ENCODE data around the gene FGG.

GRCh38 chr4:154623995-154624394 lies 11.5 kb upstream of the FGG start:
- TF ChIP-seq SAP30 (IDR thresholded peaks at IDR 0.05; ENCODE audit: insufficient read depth, insufficient replicate concordance, low read length) (no peak), RFX5 (IDR thresholded peaks at IDR 0.05; ENCODE audit: borderline replicate concordance, low read depth, low read length) (no peak), E2F6 (IDR thresholded peaks at IDR 0.05) (no peak), POLR2A (IDR thresholded peaks at IDR 0.05; ENCODE audit: control extremely low read depth in 1 of 2, low read depth in 2 of 2, low read length in 2 of 2) (no peak), POLR2AphosphoS5 (IDR thresholded peaks at IDR 0.05; ENCODE audit: low read depth, low read length) (no peak), MAX (IDR thresholded peaks at IDR 0.05) (no peak), USF2 (IDR thresholded peaks at IDR 0.05; ENCODE audit: low read length) (no peak)

Measured in H1 (cell line).